ENCODE results near the gene CCDC141. TPM values are rescaled to one million over a fixed set of nuclear protein-coding genes. Genes with fewer than 3 reads are reported as not detected.

The CCDC141 gene
- total RNA-seq, 6 experiments from 2014 or later: 0.03 to 0.05 TPM; not detected in 4

DNA sequence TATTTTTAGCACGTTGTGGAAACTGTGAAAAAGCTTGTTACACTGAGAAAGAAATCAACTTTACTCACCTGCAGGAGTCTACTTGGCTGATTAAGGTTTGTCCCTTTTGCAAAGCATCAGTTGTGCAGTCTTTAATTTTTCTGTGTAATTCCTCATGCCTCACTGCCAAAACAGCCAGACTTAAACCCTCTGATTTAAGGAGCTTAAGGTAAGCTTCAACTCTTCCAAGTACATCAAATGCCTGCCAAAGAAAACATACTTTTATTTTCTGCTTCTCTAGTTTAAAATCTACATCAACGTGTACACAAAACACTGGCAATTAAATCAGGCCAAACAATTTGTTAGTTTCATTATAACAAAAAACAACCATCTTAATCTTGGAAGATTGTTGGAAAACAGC, 144.7 kb downstream of the CCDC141 start:
- Mint-ChIP-seq H3K27ac (no peak overlapping the region), H3K9me3 (no peaks in the 10 kb centered on the region), H3K36me3 (ENCODE audit: low read depth) (no peaks in the 10 kb centered on the region), H3K4me1 (ENCODE audit: low read depth) (no peaks in the 10 kb centered on the region), H3K27me3 (ENCODE audit: insufficient read depth) (peaks cover 2% of the 10 kb centered on the region; the same call in 1 of the 2 replicates), H3K4me3 (no peak overlapping the region)
- DNase-seq: no peak
- TF ChIP-seq, protein P1, sequence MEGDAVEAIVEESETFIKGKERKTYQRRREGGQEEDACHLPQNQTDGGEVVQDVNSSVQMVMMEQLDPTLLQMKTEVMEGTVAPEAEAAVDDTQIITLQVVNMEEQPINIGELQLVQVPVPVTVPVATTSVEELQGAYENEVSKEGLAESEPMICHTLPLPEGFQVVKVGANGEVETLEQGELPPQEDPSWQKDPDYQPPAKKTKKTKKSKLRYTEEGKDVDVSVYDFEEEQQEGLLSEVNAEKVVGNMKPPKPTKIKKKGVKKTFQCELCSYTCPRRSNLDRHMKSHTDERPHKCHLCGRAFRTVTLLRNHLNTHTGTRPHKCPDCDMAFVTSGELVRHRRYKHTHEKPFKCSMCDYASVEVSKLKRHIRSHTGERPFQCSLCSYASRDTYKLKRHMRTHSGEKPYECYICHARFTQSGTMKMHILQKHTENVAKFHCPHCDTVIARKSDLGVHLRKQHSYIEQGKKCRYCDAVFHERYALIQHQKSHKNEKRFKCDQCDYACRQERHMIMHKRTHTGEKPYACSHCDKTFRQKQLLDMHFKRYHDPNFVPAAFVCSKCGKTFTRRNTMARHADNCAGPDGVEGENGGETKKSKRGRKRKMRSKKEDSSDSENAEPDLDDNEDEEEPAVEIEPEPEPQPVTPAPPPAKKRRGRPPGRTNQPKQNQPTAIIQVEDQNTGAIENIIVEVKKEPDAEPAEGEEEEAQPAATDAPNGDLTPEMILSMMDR (IDR thresholded peaks at IDR 0.05): no peak

DNA sequence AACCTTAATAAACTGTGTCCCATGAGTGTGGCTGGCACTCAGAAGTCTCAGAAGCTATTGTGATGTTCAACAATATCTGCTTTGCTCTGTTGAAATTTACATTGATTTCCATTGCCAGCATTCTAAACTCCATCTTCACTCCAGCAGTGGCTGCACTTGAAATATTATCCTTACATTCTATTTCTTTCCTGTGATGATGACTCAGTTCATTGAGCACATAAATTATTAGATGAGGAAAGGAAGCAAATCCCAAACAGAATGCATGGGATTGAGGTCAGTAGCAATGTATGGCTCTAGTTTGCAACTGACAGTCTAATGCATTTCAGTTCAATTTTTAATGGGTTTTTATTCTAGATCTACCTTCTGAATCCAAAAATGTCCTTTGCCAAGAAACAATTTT, 150.3 kb downstream of the CCDC141 start:
- Mint-ChIP-seq H3K9me3 (no peaks in the 10 kb centered on the region), H3K4me3 (no peak overlapping the region), H3K27me3 (ENCODE audit: insufficient read depth) (no peaks in the 10 kb centered on the region; the same call in 1 of the 2 replicates), H3K4me1 (ENCODE audit: low read depth) (peaks cover 17% of the 10 kb centered on the region), H3K36me3 (ENCODE audit: low read depth) (no peaks in the 10 kb centered on the region), H3K27ac (no peak overlapping the region)
- DNase-seq: no peak
- TF ChIP-seq, protein P1 (IDR thresholded peaks at IDR 0.05): no peak

DNA sequence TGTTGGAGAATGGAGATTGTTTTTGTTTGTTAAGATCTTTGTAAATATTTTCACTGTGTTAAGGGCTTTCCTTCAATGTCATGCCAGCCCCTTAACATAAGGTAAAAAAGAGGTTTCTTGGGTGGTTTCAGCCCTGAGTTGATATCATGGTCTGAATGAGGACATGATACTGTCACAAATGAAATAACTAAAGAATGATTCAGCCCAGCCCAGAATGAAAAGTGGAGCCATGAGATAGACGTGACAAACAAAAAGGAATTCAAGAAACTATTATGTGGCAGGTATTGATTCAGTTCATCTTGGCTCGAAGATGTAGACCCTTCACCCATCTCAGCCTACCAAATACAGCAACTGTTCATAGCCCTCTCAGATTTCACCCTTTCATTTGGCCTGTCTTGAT, 154.1 kb downstream of the CCDC141 start:
- Mint-ChIP-seq H3K4me3 (no peak overlapping the region), H3K4me1 (ENCODE audit: low read depth) (peaks cover 34% of the 10 kb centered on the region), H3K9me3 (no peaks in the 10 kb centered on the region), H3K27ac (no peak overlapping the region; the same call in 1 of the 2 replicates), H3K27me3 (ENCODE audit: insufficient read depth) (no peaks in the 10 kb centered on the region; the same call in 1 of the 2 replicates), H3K36me3 (ENCODE audit: low read depth) (no peaks in the 10 kb centered on the region)
- DNase-seq: no peak
- TF ChIP-seq, protein P1 (IDR thresholded peaks at IDR 0.05): no peak

GRCh38 chr2:178895171-178895570, 154.8 kb downstream of the CCDC141 start:
- TF ChIP-seq, protein P1 (IDR thresholded peaks at IDR 0.05): no peak
- Mint-ChIP-seq H3K9me3 (no peaks in the 10 kb centered on the region), H3K4me3 (no peak overlapping the region), H3K27ac (no peak overlapping the region; the same call in 1 of the 2 replicates), H3K27me3 (ENCODE audit: insufficient read depth) (no peaks in the 10 kb centered on the region; the same call in 1 of the 2 replicates), H3K4me1 (ENCODE audit: low read depth) (peaks cover 34% of the 10 kb centered on the region), H3K36me3 (ENCODE audit: low read depth) (no peaks in the 10 kb centered on the region)
- DNase-seq: no peak

- no peak overlapping the region for H3K4me3 Mint-ChIP-seq
- H3K4me1 Mint-ChIP-seq (ENCODE audit: low read depth): peaks cover 34% of the 10 kb centered on the region
- no peak overlapping the region for H3K27ac Mint-ChIP-seq
- no peak for DNase-seq
- TF ChIP-seq, protein P1 (IDR thresholded peaks at IDR 0.05): no peak
- no peaks in the 10 kb centered on the region for H3K36me3 Mint-ChIP-seq (ENCODE audit: low read depth)
- H3K9me3 Mint-ChIP-seq: no peaks in the 10 kb centered on the region
- no peaks in the 10 kb centered on the region; the same call in 1 of the 2 replicates for H3K27me3 Mint-ChIP-seq (ENCODE audit: insufficient read depth)
These were observed 156.9 kb downstream of the CCDC141 start for GRCh38 chr2:178892751-178893625.

Measured in HFFc6 (cell line).